Body of pancreas (tissue), 4 donors: Measurements from ENCODE around the gene SLX4. TPM values are rescaled to one million over a fixed set of nuclear protein-coding genes. Genes with fewer than 3 reads are reported as not detected.
"Not testable (repeated sequence)": the region's sequence is repeated elsewhere in the genome, so short reads cannot be mapped to it uniquely, and the experiment has no call there.

Source experiments
- ATAC-seq: fragments of 150-250 bp; one replicate; pipeline ENCODE4 v1.9.1; 2016
- DNase-seq, 4 donors: peaks; one replicate each; pipeline ENCODE4 v3.0.0-alpha.2; 2019
- H3K27ac ChIP-seq, 4 donors: fragments of 200-600 bp; sonication (generic); 1 replicate in 3 of 4; 2 replicates in 1 of 4; pipeline versions ENCODE4 v1.5.1 to v1.6.1; 2016 to 2019; ENCODE audit warnings: mild to moderate bottlenecking in 1 of 4, mixed read lengths in 1 of 4, moderate library complexity in 1 of 4
- H3K27me3 ChIP-seq, 2 donors: fragments of 200-600 bp; sonication (generic); one replicate each; pipeline ENCODE4 v1.6.0; 2016; ENCODE audit warnings: mild to moderate bottlenecking in 1 of 2
- H3K36me3 ChIP-seq, 2 donors: fragments of 200-600 bp; sonication (generic); replicated peaks in 1 of 2; 2 replicates each; pipeline ENCODE4 v1.5.1; 2016; ENCODE audit warnings: low read depth in 2 of 2; ENCODE audit not compliant: insufficient read depth in 1 of 2
- H3K4me1 ChIP-seq: fragments of 200-600 bp; sonication (generic); one replicate; pipeline ENCODE4 v1.6.0; 2016
- H3K4me3 ChIP-seq, 2 donors: fragments of 200-600 bp; sonication (generic); 1 replicate in 1 of 2; 2 replicates in 1 of 2; pipeline ENCODE4 v1.5.1; 2016 to 2019
- H3K9me3 ChIP-seq, 3 donors: fragments of 200-600 bp; sonication (generic); 1 replicate in 2 of 3; 2 replicates in 1 of 3; pipeline ENCODE4 v1.5.1; 2016
- POLR2A ChIP-seq, 3 donors: fragments of 450-650 bp; IDR thresholded peaks; one replicate each; pipeline ENCODE4 v1.6.1; 2016; ENCODE audit warnings: antibody characterized with exemption in 3 of 3, mild to moderate bottlenecking in 2 of 3
- WGBS, 2 donors: methylation state at CpG; one replicate each; pipeline ENCODE4 v1.1.5; 2017; 5-methylcytosine and 5-hydroxymethylcytosine counted together
- intact Hi-C: fragments of 100-400 bp; cut with DNase I; formaldehyde crosslinking; loops from one replicate; pipeline ENCODE4 v1.15.1; 2023
- total RNA-seq, 2 donors: library from RNA; depleted of rRNA; stranded (reverse); fragments of >200 nt; gene quantifications; one replicate each; pipeline ENCODE4 v1.1.0, GENCODE V29; 2016
- TF ChIP-seq, protein P1 (sequence below), 7 experiments: fragments of 450-650 bp in 4 of 7; fragments of 200-600 bp in 3 of 7; sonication (generic) in 3 of 7; IDR thresholded peaks; one replicate each; pipeline ENCODE4 v1.5.1; 2016 to 2019; ENCODE audit warnings: antibody characterized with exemption in 7 of 7

The SLX4 gene
- total RNA-seq, 2 donors from 2014 or later = 3.6 to 4.2 TPM

DNA sequence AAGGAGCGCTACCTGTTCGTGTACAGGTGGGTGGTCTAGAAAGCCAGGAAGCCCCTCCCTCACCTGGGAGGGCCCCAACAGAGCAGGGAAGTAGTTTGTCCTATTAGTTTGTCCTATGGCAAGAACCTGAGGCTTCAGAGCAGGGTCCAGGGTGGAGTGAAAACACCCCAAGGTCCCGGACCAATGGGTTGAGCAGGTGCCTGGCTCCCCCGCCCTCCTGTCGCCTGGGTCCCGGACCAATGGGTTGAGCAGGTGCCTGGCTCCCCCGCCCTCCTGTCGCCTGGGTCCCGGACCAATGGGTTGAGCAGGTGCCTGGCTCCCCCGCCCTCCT, 44.7 kb upstream of the SLX4 start:
- peaks cover 17% of the 10 kb centered on the region in 2 donors for H3K36me3 ChIP-seq
- 37% methylated on average over 8 of the region's 10 CpGs; no CpG with 5 or more reads in 1 of the 2 donors for WGBS, 2 donors
- DNase-seq (peak; percentile 61 to 77 (median 72)), ATAC-seq (peak; percentile 60)
- peaks cover 42% of the 10 kb centered on the region for H3K4me1 ChIP-seq
- H3K9me3 ChIP-seq, H3K27me3 ChIP-seq, intact Hi-C loops, H3K4me3 ChIP-seq: not testable (repeated sequence)
- peak; percentile 31 to 68 (median 52) for TF ChIP-seq POLR2A (IDR thresholded peaks at IDR 0.05)
- peak overlapping the region; percentile 87 to 94 (median 91) for H3K27ac ChIP-seq

DNA sequence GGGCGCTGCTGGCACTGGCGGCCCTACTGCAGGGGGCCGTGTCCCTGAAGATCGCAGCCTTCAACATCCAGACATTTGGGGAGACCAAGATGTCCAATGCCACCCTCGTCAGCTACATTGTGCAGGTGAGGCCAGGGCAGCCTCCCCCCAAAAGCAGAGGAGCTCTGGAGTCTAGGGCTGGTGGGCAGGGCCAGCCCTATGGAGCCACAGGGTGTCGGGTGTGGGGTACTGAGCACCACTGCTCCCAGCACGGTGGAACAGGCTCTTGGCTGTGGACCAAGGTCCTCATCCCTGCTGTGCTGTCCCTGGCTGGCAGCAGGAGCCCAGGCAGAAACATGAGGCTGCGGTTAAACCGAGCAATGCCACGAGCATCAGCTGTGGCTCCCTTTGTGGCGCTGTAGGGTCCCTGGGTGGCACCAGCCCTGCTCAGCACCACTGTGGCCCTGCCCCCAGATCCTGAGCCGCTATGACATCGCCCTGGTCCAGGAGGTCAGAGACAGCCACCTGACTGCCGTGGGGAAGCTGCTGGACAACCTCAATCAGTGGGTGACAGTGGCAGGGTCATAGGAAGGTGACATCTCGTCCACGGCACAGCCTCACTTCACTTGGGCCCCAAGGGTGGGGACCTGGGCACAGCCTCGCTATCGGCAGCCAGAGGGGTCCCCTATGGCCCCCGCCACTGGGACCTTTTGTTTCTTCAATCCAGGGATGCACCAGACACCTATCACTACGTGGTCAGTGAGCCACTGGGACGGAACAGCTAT, 44.2 kb upstream of the SLX4 start:
- DNase-seq (peak in 3 of 4 donors; percentile 32 to 43 (median 40)), ATAC-seq (no peak)
- H3K4me3 ChIP-seq = no peak overlapping the region
- no peaks in the 10 kb centered on the region for H3K9me3 ChIP-seq
- peak overlapping the region; percentile 87 to 94 (median 91) for H3K27ac ChIP-seq
- peaks cover 14 to 16% of the 10 kb centered on the region in 2 donors for H3K36me3 ChIP-seq
- no peak for TF ChIP-seq POLR2A (IDR thresholded peaks at IDR 0.05)
- H3K4me1 ChIP-seq = peaks cover 42% of the 10 kb centered on the region
- no peaks in the 10 kb centered on the region for H3K27me3 ChIP-seq
- 41 to 60% methylated on average over 1 to 21 of the region's 21 CpGs for WGBS, 2 donors
- intact Hi-C loops = no loop called here

DNA sequence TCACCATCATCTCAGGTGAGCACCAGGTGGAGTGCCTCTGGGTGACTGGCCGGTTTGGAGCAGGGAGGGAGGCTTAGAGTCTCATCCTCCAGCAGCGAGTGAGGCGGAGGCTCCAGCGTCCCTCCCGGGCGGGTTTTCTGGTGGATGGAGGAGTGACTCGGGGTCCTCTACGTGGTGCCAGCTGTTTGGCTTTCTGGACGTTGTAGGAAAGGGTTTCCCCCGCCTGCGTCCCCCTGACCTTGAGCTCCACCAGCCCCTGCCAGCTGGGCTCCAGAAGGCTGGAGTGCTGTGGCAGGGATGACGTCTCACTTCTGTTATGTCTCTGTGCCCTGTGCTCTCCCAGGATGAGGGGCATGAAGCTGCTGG, 43.6 kb upstream of the SLX4 start:
- peaks cover 42% of the 10 kb centered on the region for H3K4me1 ChIP-seq
- no peaks in the 10 kb centered on the region for H3K9me3 ChIP-seq
- peaks cover 14 to 16% of the 10 kb centered on the region in 2 donors for H3K36me3 ChIP-seq
- no peaks in the 10 kb centered on the region for H3K27me3 ChIP-seq
- H3K4me3 ChIP-seq = no peak overlapping the region
- peak; percentile 43 to 68 (median 66) for DNase-seq
- peak overlapping the region; percentile 87 to 94 (median 91) for H3K27ac ChIP-seq
- TF ChIP-seq, protein P1, sequence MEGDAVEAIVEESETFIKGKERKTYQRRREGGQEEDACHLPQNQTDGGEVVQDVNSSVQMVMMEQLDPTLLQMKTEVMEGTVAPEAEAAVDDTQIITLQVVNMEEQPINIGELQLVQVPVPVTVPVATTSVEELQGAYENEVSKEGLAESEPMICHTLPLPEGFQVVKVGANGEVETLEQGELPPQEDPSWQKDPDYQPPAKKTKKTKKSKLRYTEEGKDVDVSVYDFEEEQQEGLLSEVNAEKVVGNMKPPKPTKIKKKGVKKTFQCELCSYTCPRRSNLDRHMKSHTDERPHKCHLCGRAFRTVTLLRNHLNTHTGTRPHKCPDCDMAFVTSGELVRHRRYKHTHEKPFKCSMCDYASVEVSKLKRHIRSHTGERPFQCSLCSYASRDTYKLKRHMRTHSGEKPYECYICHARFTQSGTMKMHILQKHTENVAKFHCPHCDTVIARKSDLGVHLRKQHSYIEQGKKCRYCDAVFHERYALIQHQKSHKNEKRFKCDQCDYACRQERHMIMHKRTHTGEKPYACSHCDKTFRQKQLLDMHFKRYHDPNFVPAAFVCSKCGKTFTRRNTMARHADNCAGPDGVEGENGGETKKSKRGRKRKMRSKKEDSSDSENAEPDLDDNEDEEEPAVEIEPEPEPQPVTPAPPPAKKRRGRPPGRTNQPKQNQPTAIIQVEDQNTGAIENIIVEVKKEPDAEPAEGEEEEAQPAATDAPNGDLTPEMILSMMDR (IDR thresholded peaks at IDR 0.05) = no peak
- TF ChIP-seq POLR2A (IDR thresholded peaks at IDR 0.05) = peak in 2 of 3 donors; percentile 37 to 47
- 28 to 53% methylated on average over 10 to 12 of the region's 12 CpGs for WGBS, 2 donors
- intact Hi-C loops = no loop called here
- peak; percentile 27 for ATAC-seq

DNA sequence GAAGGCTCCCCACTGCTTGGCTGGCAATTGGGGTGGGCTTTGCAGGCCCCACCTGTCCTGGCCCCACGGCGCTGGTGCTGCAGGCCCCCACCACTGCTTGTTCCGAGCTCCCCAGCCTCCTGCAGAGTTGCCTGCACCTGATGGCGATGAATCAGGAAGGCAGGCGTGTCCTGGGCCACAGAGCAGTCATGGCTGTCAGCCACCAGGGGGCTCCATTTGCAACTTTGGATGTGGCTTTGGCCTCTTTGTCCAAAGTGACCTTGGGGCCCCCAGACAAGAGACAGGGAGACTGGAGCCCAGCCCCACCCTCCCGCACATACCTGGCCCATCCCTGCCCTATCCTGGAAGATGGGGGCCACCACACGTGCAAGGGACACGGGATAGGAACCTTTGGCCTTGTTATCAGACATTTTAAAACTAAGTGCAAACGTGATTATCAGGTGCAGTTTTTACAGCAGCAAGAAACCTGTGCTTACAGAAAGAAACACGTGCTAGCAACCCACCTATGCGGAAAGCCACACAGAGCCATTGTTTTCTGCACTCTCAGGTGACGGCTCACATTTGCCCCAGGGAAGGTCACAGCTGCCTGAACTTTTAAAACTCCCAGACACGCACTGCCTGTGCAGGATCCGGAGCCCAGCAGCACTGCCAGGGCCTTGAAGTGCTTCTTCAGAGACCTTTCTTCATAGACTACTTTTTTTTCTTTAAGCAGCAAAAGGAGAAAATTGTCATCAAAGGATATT, 43.0 kb upstream of the SLX4 start, which contains the start of gene DNASE1:
Gene DNASE1, plus strand, starts transcription at position 443 of the 743 bp plus-strand sequence. CDS start 683 bp downstream, outside the sequence.
- peaks cover 42% of the 10 kb centered on the region for H3K4me1 ChIP-seq
- H3K36me3 ChIP-seq = peaks cover 12 to 14% of the 10 kb centered on the region in 2 donors
- H3K27me3 ChIP-seq = no peaks in the 10 kb centered on the region
- WGBS, 2 donors = 21 to 32% methylated on average over 4 to 13 of the region's 14 CpGs
- TF ChIP-seq, protein P1 (IDR thresholded peaks at IDR 0.05) = peak; percentile 49 to 75 (median 71)
- TF ChIP-seq POLR2A (IDR thresholded peaks at IDR 0.05) = peak in 2 of 3 donors; percentile 64 to 77
- intact Hi-C loops = no loop called here
- peak; percentile 77 for ATAC-seq
- H3K4me3 ChIP-seq = no peak within 1 kb of the TSS
- no peaks in the 10 kb centered on the region for H3K9me3 ChIP-seq
- DNase-seq = peak; percentile 79 to 93 (median 87)
- peak within 1 kb of the TSS; percentile 87 to 94 (median 91) for H3K27ac ChIP-seq

DNA sequence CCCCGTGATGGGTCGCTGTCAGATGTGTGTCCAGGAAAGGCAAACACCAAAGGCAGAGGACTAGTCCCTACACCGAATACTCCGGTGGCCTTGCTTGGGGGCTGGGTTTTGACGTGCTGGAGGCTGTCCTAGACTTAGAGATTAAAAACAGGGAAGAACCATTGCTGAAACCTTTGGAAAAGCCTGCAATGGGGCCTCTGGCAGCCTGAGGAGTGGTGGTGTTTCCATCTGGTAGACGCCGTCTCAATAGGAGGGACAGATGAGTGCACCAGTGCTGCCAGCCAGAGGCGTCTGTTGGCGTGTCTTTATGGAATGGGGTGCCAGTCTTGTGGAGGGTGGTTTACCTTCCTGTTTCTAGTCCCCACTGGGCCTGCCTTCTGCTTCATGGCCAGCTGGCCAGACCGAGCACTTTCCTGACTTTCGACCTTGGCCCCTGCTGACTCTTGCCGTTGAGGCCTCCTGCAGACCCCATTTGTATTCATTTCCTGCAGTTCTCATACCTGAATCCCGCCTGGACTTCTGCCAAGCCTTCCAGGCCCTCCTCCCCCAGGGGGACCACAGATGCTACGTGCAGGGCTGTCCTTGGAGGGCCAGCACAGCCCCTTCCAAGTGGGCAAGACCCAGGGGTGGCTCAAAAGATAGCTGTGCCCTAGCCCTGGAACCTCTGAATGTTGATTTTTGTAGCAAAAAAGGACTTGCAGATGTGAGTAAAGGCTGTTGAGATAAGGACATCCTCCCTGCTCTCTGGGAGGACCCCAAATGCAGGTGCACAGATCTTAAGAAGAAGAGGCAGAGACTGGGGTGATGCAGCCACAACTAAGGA, 41.2 kb upstream of the SLX4 start:
- TF ChIP-seq POLR2A (IDR thresholded peaks at IDR 0.05) = no peak
- ATAC-seq (no peak), DNase-seq (no peak)
- Histone ChIP-seq H3K4me3 (no peak overlapping the region), H3K27ac (peak overlapping the region; percentile 22 to 94 (median 36)), H3K4me1 (peaks cover 41% of the 10 kb centered on the region), H3K9me3 (no peaks in the 10 kb centered on the region), H3K27me3 (no peaks in the 10 kb centered on the region), H3K36me3 (peaks cover 5 to 8% of the 10 kb centered on the region in 2 donors)
- intact Hi-C loops = no loop called here
- 68 to 73% methylated on average over 14 of the region's 14 CpGs for WGBS, 2 donors
